GM21360 (cell line): ENCODE measurements around the gene TPCN1.

Experiments used
- ATAC-seq: cut with Tn5 transposase; IDR thresholded peaks from one replicate; pipeline ENCODE4 v1.9.1; 2021; ENCODE audit warnings: mild to moderate bottlenecking, moderate library complexity; ENCODE audit not compliant: unreplicated experiment

The TPCN1 gene

DNA sequence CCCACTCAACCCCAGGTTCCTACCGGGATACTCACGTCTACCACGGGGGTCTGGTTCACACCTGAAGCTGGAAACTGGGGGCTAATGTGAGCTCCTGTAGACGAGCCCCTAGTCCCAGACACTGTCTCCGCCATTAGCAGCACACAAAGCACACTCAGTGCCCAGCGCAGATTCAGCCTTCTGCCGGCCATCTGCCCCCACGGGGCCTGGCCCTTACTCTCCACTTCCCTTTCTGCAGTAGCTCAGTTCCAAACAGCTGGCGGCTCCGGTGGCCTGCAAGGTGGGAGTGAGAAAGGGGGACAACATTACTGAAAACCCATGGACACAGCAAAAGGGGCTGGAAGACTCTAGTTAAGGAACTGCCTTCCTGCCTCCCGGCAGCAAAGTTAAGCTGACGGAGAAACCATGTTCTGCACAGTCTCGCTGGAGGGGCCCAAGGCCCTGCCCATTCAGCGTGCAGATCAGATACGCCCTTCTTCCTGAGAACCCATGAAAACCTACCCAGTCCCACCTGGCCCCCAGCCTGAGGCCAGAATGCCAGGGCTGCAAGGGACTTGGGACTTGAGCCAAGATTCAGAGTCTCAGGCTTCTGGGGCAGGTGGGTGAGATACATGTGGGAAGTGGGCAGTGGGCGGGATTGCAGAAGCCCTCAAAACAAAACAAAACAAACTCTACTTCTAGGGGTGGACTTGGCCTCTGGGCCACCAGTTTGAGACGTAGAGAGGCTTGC is 111.6 kb downstream of the TPCN1 start:
- ATAC-seq, result no peak

- ATAC-seq, result no peak
Measured at GRCh38 chr12:113333418-113333750, 112.1 kb downstream of the TPCN1 start.

DNA sequence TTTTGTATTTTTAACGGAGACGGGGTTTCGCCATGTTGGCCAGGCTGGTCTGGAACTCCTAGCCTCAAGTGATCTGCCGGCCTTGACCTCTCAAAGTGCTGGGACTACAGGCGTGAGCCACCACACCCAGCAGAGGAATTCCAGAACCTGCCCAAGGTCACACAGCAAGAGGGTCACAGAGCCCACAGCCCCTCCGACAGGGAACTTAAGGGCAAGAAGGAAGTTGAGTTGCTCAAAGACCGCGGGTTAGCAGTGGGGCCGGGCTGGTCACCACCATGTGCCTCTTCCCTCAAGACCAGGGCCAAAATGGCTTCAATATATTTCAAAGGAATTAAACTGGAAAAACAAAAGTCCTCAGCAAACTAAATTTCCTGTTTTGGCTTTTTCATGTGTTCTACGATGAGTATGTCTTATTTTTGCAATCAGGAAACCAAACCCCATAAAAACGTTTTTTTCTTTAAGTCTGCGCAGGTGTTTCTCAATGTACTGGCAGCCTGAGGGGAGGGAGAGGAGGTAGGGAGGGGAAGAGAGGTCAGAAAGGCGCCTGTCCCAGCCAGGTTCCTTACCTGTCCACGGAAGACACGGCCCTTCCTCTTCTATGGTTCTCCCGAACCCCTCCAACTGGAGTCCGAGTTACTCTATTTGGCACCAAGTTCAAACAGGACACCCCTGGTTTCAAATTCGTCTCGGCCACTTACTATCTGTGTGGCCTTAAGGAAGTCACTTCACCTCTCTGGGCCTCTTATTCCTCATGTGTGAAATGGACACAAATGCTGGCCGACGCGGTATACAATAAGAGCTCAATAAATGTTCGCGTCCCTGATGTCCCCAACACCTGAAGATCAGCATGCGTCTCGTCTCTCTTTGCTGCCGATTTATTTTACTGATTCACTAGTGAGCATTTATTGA is 112.9 kb downstream of the TPCN1 start:
- peak; percentile 5 for ATAC-seq

- peak; percentile 94 for ATAC-seq
Measured at GRCh38 chr12:113334786-113335539, 113.7 kb downstream of the TPCN1 start, which contains the start of gene SLC8B1. TSS of gene SLC8B1 (minus strand) at chr12:113335109. CDS start at chr12:113332878, 2,231 bp downstream.

DNA sequence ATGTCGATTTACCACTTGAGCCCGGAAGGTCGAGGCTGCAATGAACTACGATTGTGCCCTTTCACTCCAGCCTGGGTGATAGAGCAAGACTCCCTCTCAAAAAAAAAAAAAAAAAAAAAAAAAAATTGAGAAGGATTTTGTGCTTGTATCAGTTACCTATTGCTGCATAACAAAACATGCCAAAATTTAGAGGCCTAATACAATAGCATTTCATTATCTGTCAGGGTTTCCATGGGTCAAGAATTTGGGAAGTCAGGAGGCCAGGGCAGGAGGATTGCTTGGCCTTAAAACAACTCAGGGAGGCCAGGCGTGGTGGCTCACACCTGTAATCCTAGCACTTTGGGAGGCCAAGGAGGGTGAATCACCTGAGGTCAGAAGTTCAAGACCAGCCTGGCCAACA is 118.3 kb downstream of the TPCN1 start:
- ATAC-seq, result no peak

GRCh38 chr12:113340061-113340460 is 118.8 kb downstream of the TPCN1 start:
- ATAC-seq, result no peak

DNA sequence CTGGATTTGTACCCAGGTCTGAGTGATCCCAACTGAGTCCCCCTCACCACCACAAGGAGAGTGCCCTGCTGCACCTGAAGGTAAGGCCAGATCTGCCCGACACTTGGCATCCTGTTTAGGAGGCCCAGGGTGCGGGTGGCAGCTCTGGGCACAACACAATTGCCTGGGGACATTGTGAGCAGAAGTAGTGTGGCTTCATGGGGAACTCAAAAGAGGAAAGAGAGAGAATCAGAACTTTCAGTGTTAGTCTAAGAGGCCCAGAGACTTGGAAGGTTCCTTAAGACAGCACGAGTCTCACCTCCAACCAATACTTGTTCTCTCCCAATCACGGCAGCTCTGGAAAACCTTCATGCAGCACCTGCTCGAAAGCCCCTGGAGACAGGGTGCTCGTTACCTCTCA is 120.3 kb downstream of the TPCN1 start:
- no peak for ATAC-seq

DNA sequence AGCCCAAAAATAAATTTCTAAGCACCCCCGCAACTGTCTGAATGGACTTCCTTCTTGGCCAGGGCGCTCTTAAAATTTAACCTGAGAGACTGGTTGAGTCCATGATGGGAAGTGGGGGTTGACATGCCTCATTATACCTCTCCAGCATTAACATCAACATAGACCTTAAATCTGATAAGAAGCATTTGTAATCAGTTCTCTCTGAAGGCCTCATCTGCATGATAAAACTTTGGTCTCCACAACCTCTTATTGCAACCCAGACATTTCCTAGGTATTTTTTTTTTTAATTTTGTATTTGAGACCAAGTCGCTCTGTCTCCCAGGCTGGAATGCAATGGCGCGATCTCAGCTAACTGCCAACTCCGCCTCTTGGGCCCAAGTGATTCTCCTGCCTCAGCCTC is 124.1 kb downstream of the TPCN1 start:
- no peak for ATAC-seq

DNA sequence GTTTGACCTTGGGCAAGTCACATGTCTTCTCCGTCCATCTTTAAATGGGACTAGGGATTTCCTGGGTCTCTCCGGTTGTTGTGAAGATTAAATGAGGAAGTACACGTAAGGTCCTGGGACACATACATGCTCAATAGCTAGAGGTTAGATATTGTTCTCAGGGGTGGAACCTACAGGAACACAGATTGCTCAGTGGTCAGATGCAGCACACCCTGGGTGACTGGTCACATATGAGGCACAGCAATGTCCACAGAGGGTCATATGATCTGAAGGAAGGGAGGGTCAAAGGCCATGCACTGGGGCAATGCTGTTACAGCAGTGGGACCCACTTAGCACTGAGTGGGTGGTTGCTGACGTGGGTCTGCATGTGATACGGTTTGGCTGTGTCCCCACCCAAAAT is 125.1 kb downstream of the TPCN1 start:
- no peak for ATAC-seq

DNA sequence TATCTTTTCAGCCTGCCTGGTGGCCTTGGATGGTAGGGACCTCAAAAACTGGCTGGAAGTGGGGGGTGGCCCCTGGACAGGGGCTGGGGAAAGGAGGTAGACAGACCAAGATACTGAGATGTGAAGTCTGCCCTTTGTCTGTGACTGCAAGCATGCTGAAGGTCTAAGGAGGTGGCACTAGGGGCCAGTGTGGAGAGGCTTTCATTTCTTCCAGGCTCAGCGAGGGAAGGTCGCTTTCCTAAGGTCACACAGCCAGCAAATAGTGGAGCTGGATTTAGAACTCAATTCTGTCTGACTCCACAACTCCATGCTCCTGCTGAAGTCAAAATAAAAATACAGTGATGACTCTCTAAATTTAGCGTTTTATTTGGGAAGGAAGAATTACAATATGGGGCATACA is 125.8 kb downstream of the TPCN1 start:
- no peak for ATAC-seq

DNA sequence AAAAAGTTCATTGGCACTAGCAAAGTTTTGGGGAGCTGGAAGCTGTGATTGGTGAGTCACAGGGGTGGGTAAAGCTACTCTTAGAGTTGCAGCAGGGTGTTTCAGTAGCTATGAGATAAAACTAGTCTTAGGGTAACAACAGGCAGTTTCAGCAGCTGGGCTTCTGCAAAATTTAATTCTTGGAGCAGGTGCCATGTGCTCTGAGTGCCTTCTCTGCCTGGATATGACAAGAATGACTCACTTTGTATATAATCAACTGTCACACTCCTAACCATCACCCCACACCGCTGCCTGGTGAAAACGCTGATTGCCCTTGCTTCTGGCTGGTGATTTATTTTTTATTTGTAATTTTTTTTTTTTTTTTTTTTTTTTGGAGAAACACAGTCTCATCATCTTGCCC is 126.6 kb downstream of the TPCN1 start:
- no peak for ATAC-seq
